K562 (cell line): ENCODE data around the gene CERS6. TPM values are rescaled to one million over a fixed set of nuclear protein-coding genes. Genes with fewer than 3 reads are reported as not detected.
A peak's percentile ranks its signal among the peaks of the same experiment; 100 is the strongest.

Source experiments
- ATAC-seq: fragments of 200-7000 bp; cut with Tn5 transposase; 3 replicates; pipeline ENCODE4 v1.9.1; 2020; ENCODE audit warnings: moderate library complexity
- BruUV-seq: library from RNA; stranded (reverse); fragments of 400-500 nt; replicated peaks from 2 replicates; lab custom pipeline; 2021; lab: Mats Ljungman, UMichigan
- CTCF ChIA-PET: fragments of 300-600 bp; formaldehyde crosslinking; extraction: SDS; loops from one replicate; lab custom pipeline; 2021; ENCODE audit warnings: low intra/inter-chr PET ratio; lab: Yijun Ruan, JAX
- POLR2A ChIA-PET: fragments of 300-600, 350-650 bp; sonication (Branson Sonifier 250); formaldehyde crosslinking; extraction: SDS; loops from one replicate; lab custom pipeline; 2021; ENCODE audit warnings: antibody characterized with exemption, inconsistent platforms; lab: Yijun Ruan, JAX
- DNase-seq, 4 experiments: peaks; one replicate each; pipeline versions ENCODE4 v3.0.0 to v3.0.0-alpha.2; 2011 to 2018; ENCODE audit warnings: low spot score in 3 of 4, mixed read lengths in 3 of 4; ENCODE audit errors: extremely low read depth in 1 of 4
- FAIRE-seq: peaks from 2 replicates; lab custom pipeline; 2011; peaks lifted over from hg19 to GRCh38; lab: Jason Lieb, UNC
- H2AFZ ChIP-seq: 2 replicates; pipeline ENCODE4 v1.6.0; 2011; ENCODE audit warnings: low read depth, low read length, control low read depth, inconsistent platforms
- H3K27ac ChIP-seq: fragments of 200-600 bp; 3 replicates; pipeline ENCODE4 v1.8.0; 2011; ENCODE audit warnings: low read depth, mild to moderate bottlenecking, control low read depth, inconsistent platforms, low read length, moderate library complexity, mixed read lengths; ENCODE audit errors: extremely low read depth
- H3K27me3 ChIP-seq, 2 experiments: fragments of 300-600 bp in 1 of 2; 2 replicates in 1 of 2; 3 replicates in 1 of 2; pipeline versions ENCODE4 v1.6.0 to v1.8.0; 2011; ENCODE audit warnings: inconsistent platforms in 2 of 2, low read length in 2 of 2, mild to moderate bottlenecking in 1 of 2, mixed read lengths in 1 of 2, moderate library complexity in 1 of 2; ENCODE audit not compliant: control insufficient read depth in 2 of 2, insufficient read depth in 2 of 2
- H3K36me3 ChIP-seq: fragments of 300-600 bp; 3 replicates; pipeline ENCODE4 v1.8.0; 2011; ENCODE audit warnings: mild to moderate bottlenecking, low read length, inconsistent platforms; ENCODE audit not compliant: control insufficient read depth, insufficient read depth
- H3K4me1 ChIP-seq, 2 experiments: fragments of 200-600 bp in 1 of 2; replicated peaks in 1 of 2; 2 replicates in 1 of 2; 3 replicates in 1 of 2; pipeline versions ENCODE4 v1.5.1 to v1.8.0; 2011; ENCODE audit warnings: inconsistent platforms in 2 of 2, low read length in 2 of 2, mild to moderate bottlenecking in 1 of 2, mixed read lengths in 1 of 2, moderate library complexity in 1 of 2; ENCODE audit not compliant: control insufficient read depth in 2 of 2, insufficient read depth in 2 of 2
- H3K4me2 ChIP-seq: 2 replicates; pipeline ENCODE4 v1.6.1; 2011; ENCODE audit warnings: low read length, control low read depth, inconsistent platforms, mixed read lengths; ENCODE audit not compliant: insufficient read depth
- H3K4me3 ChIP-seq: fragments of 200-600 bp; sonication (generic), shearing (Covaris generic); 2 replicates; pipeline ENCODE4 v1.5.1; 2016; ENCODE audit warnings: control low read depth, inconsistent platforms
- H3K79me2 ChIP-seq: fragments of 200-600 bp; 3 replicates; pipeline ENCODE4 v1.8.0; 2011; ENCODE audit warnings: low read length, inconsistent platforms; ENCODE audit not compliant: control insufficient read depth, insufficient read depth
- H3K9ac ChIP-seq, 2 experiments: 2 replicates each; pipeline versions ENCODE4 v1.6.0 to v1.6.1; 2011; ENCODE audit warnings: low read depth in 2 of 2, low read length in 2 of 2, control low read depth in 1 of 2, inconsistent platforms in 1 of 2, mild to moderate bottlenecking in 1 of 2, mixed read lengths in 1 of 2; ENCODE audit not compliant: insufficient read depth in 1 of 2
- H3K9me1 ChIP-seq: one replicate; pipeline ENCODE4 v1.6.0; 2011; ENCODE audit warnings: inconsistent platforms, mild to moderate bottlenecking, low read length, moderate library complexity; ENCODE audit not compliant: control insufficient read depth, insufficient read depth
- H3K9me3 ChIP-seq: replicated peaks from 2 replicates; pipeline ENCODE4 v1.5.1; 2011; ENCODE audit warnings: low read depth, low read length, inconsistent platforms; ENCODE audit not compliant: control insufficient read depth, insufficient read depth
- H4K20me1 ChIP-seq: replicated peaks from 2 replicates; pipeline ENCODE4 v1.6.1; 2011; ENCODE audit warnings: low read length, inconsistent platforms, mixed read lengths; ENCODE audit not compliant: control insufficient read depth, insufficient read depth
- CTCF ChIP-seq, 3 experiments: IDR thresholded peaks in 2 of 3; conservative IDR thresholded peaks in 1 of 3; 2 replicates each; pipeline ENCODE4 v1.5.1; 2011 to 2012; ENCODE audit warnings: low read length in 3 of 3, mild to moderate bottlenecking in 3 of 3, control low read depth in 2 of 3, improper control_type of control experiment in 1 of 3, inconsistent platforms in 1 of 3, low read depth in 1 of 3, mixed read lengths in 1 of 3, moderate library complexity in 1 of 3; ENCODE audit not compliant: insufficient read depth in 2 of 3
- KAT2B ChIP-seq: IDR thresholded peaks from one replicate; pipeline ENCODE4 v1.6.1; 2012; ENCODE audit warnings: low read depth, mild to moderate bottlenecking, control low read depth, inconsistent platforms, low read length, moderate library complexity
- MTF1 ChIP-seq: fragments of 250-450 bp; sonication (Bioruptor Pico); IDR thresholded peaks from 2 replicates; pipeline ENCODE4 v1.9.0; 2021; ENCODE audit warnings: moderate library complexity, mild to moderate bottlenecking, inconsistent platforms, borderline replicate concordance
- RAD21 ChIP-seq, 2 experiments: fragments of 250-450 bp in 1 of 2; fragments of 450-650 bp in 1 of 2; sonication (Bioruptor Pico) in 1 of 2; formaldehyde crosslinking in 1 of 2; IDR thresholded peaks in 1 of 2; conservative IDR thresholded peaks in 1 of 2; 2 replicates each; pipeline versions ENCODE4 v1.4.0 to v1.8.0; 2020 to 2022; ENCODE audit warnings: mild to moderate bottlenecking in 2 of 2, moderate library complexity in 1 of 2
- RBM34 ChIP-seq: fragments of 200-400 bp; formaldehyde crosslinking; IDR thresholded peaks from 2 replicates; pipeline ENCODE4 v1.6.1; 2018; ENCODE audit warnings: low read length, borderline replicate concordance; ENCODE audit not compliant: insufficient read depth
- REST ChIP-seq, 2 experiments: fragments of 450-650 bp; formaldehyde crosslinking in 1 of 2; IDR thresholded peaks; 2 replicates each; pipeline versions ENCODE4 v1.4.0 to v1.6.1; 2014 to 2020; ENCODE audit warnings: mild to moderate bottlenecking in 2 of 2, borderline replicate concordance in 1 of 2, low read depth in 1 of 2
- SMC3 ChIP-seq: conservative IDR thresholded peaks from 2 replicates; pipeline ENCODE4 v1.6.1; 2011; ENCODE audit warnings: low read depth, low read length, improper control_type of control experiment; ENCODE audit not compliant: insufficient read depth
- SREBF1 ChIP-seq: fragments of 150-350 bp; IDR thresholded peaks from 2 replicates; pipeline ENCODE4 v1.6.1; 2014; ENCODE audit warnings: antibody characterized with exemption, low read depth, low read length, borderline replicate concordance
- ZZZ3 ChIP-seq: fragments of 450-650 bp; IDR thresholded peaks from 2 replicates; pipeline ENCODE4 v1.6.1; 2016; ENCODE audit warnings: antibody characterized with exemption, mild to moderate bottlenecking, moderate library complexity
- WGBS: fragments of 100-300 bp; shearing (Covaris generic); methylation state at CpG from one replicate; pipeline ENCODE4 v1.1.6; 2016; ENCODE audit warnings: low coverage, mixed read lengths; ENCODE audit not compliant: insufficient coverage; ENCODE audit errors: missing lambda C conversion rate; 5-methylcytosine and 5-hydroxymethylcytosine counted together
- in situ Hi-C: fragments of 300-500 bp; cut with MboI; formaldehyde crosslinking; loops from 4 replicates; pipeline ENCODE4 v1.15.0; 2018; ENCODE audit warnings: inconsistent platforms, mixed read lengths
- intact Hi-C: fragments of 100-400 bp; cut with micrococcal nuclease; formaldehyde crosslinking; loops from 2 replicates; pipeline ENCODE4 v1.14.2; 2022
- polyA plus RNA-seq, 8 experiments: library from polyadenylated mRNA; depleted of rRNA in 4 of 8; stranded (reverse) in 5 of 8; unstranded in 3 of 8; fragments of >200 nt; fragmentation: Nextera tagmentation in 2 of 8; fragmentation: Illumina TruSeq in 1 of 8; extraction: Ambion mirVana in 2 of 8; extraction: Trizol in 1 of 8; gene quantifications; 2 replicates each; pipeline versions ENCODE4 v1.2.1 to v1.2.3, GENCODE V29; 2011 to 2014; ENCODE audit warnings: inconsistent platforms in 1 of 8, missing spikeins in 1 of 8
- total RNA-seq, 7 experiments: library from RNA; depleted of rRNA in 6 of 7; stranded (reverse); fragments of >200 nt in 6 of 7; fragmentation: Illumina TruSeq in 2 of 7; extraction: Trizol in 2 of 7; gene quantifications; 2 replicates each; pipeline versions ENCODE4 v1.2.1 to v1.2.3, GENCODE V29; 2011 to 2021; ENCODE audit warnings: low replicate concordance in 1 of 7

The CERS6 gene
- total and polyA plus RNA-seq, 9 of the 15 experiments (the other 6 are each of a cell fraction or from before 2014, with no cell fraction given) = 1.6 to 13.6 (median 11.4) TPM

- Histone ChIP-seq H3K27me3 (no peaks in the 10 kb centered on the region), H3K4me2 (no peak overlapping the region), H3K4me1 (peaks cover 5 to 18% of the 10 kb centered on the region in 2 experiments; a peak in 4 of 5 replicates), H3K27ac (no peak overlapping the region), H4K20me1 (no peaks in the 10 kb centered on the region), H3K4me3 (no peak overlapping the region), H3K9ac (no peak overlapping the region), H3K9me1 (no peaks in the 10 kb centered on the region), H3K36me3 (no peaks in the 10 kb centered on the region; the same call in 2 of the 3 replicates), H2AFZ (no peak overlapping the region), H3K9me3 (no peaks in the 10 kb centered on the region), H3K79me2 (no peaks in the 10 kb centered on the region)
- FAIRE-seq (peak; percentile 73), ATAC-seq (peak; percentile 89), DNase-seq (peak in 2 of 4 experiments; percentile 54 to 64)
- POLR2A ChIA-PET = interaction anchor here (0.6 kb wide), 1 partner anchor 68 kb away, joined by 3 read pairs; no protein-coding TSS in a partner anchor
- CTCF ChIA-PET = interaction anchor here (0.6 to 1.1 kb wide), 3 partner anchors 194 to 413 kb away, joined by 3 to 6 read pairs (median 4); no protein-coding TSS in a partner anchor
- BruUV-seq = no TSS peak
- 23% methylated on average over 3 of the region's 3 CpGs for WGBS
- in situ Hi-C loops = loop anchor here (5.0 kb wide), 1 partner anchor 412 kb away; no protein-coding TSS in a partner anchor
- intact Hi-C loops = loop anchor here (1.0 to 5.0 kb wide), 3 partner anchors 46 to 412 kb away; no protein-coding TSS in a partner anchor
- TF ChIP-seq REST (IDR thresholded peaks at IDR 0.05; ENCODE audit: borderline replicate concordance) = peak; percentile 72
- TF ChIP-seq REST (CRISPR knock-in tag; IDR thresholded peaks at IDR 0.05; ENCODE audit: low read depth) = no peak
- peak; percentile 58 to 79 (median 66) for TF ChIP-seq CTCF (IDR thresholded peaks at IDR 0.05 in 2 of 3, conservative IDR thresholded peaks at IDR 0.05 in 1 of 3; ENCODE audit: insufficient read depth in 2 of 3, low read depth in 1 of 3, low read length in 3 of 3)
- peak; percentile 72 for TF ChIP-seq SMC3
- TF ChIP-seq KAT2B = no peak
- TF ChIP-seq MTF1 (CRISPR knock-in tag) = no peak
- no peak for TF ChIP-seq SREBF1
- TF ChIP-seq ZZZ3 = no peak
- TF ChIP-seq RBM34 = no peak
- peak; percentile 90 to 94 for TF ChIP-seq RAD21 (CRISPR knock-in tag; conservative IDR thresholded peaks at IDR 0.05 in 1 of 2, IDR thresholded peaks at IDR 0.05 in 1 of 2)
These were observed 303.1 kb downstream of the CERS6 start for GRCh38 chr2:168758970-168759820.
